ENCODE results near the gene TCP11L1. TPM values are rescaled to one million over a fixed set of nuclear protein-coding genes. Genes with fewer than 3 reads are reported as not detected.

TCP11L1 gene
- total and polyA plus RNA-seq, 9 of the 15 experiments (the other 6 are each of a cell fraction or from before 2014, with no cell fraction given) = 1.6 to 15.3 (median 5.4) TPM

DNA sequence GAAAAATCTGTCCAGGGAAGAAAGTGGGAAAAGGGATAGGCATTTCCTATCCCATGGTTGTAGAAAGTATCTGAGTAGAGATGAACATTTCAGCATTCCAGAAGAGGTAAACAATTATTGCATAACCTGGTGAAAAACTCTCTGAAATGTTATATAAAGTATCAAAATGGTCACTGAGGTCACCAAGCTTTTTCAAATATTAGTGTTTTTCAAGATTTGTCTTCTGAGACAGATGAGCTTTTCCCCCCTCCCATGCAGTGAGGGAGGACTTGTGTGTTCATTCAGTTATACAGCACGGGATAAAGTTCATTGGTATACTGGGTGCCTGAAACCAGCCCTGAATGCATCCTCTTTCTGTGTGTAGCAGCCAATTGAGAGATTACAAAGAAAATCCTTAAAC lies 25.6 kb upstream of the TCP11L1 start:
- ATAC-seq (no peak), DNase-seq (ENCODE audit: extremely low read depth in 1 of 4, low spot score in 3 of 4) (no peak), FAIRE-seq (no peak)
- 5% methylated on average over 1 of the region's 1 CpG for WGBS (ENCODE audit: insufficient coverage, low coverage, missing lambda C conversion rate)
- no peaks in the 10 kb centered on the region for H3K27me3 ChIP-seq (ENCODE audit: control insufficient read depth in 2 of 2, insufficient read depth in 2 of 2, low read length in 2 of 2)
- H3K4me1 ChIP-seq (replicated peaks in 1 of 2; ENCODE audit: control insufficient read depth in 2 of 2, insufficient read depth in 2 of 2, low read length in 2 of 2) = peaks cover 16% of the 10 kb centered on the region in 2 experiments; a peak in 4 of 5 replicates
- in situ Hi-C loops (cut with MboI) (no loop called here), intact Hi-C loops (cut with micrococcal nuclease) (no loop called here)
- H3K9me1 ChIP-seq (ENCODE audit: control insufficient read depth, insufficient read depth, low read length) = no peaks in the 10 kb centered on the region
- H3K79me2 ChIP-seq (ENCODE audit: control insufficient read depth, insufficient read depth, low read length) = peaks cover 19% of the 10 kb centered on the region
- no peak overlapping the region for H3K4me3 ChIP-seq
- CTCF ChIA-PET (ENCODE audit: low intra/inter-chr PET ratio) = no interaction called here
- no peaks in the 10 kb centered on the region for H3K36me3 ChIP-seq (ENCODE audit: control insufficient read depth, insufficient read depth, low read length)
- no peaks in the 10 kb centered on the region for H3K9me3 ChIP-seq (replicated peaks; ENCODE audit: control insufficient read depth, insufficient read depth, low read depth, low read length)
- no TSS peak for BruUV-seq (replicated peaks)
- POLR2A ChIA-PET = interaction anchor here (0.6 to 1.0 kb wide), 3 partner anchors 25 to 122 kb away, joined by 3 to 5 read pairs (median 3); partner anchors contain the start of gene TCP11L1
- H3K4me2 ChIP-seq (ENCODE audit: insufficient read depth, low read length) = no peak overlapping the region
- H3K27ac ChIP-seq (ENCODE audit: extremely low read depth, low read depth, low read length) = no peak overlapping the region
- H4K20me1 ChIP-seq (replicated peaks; ENCODE audit: control insufficient read depth, insufficient read depth, low read length) = no peaks in the 10 kb centered on the region
- no peak for TF ChIP-seq TCFL5 (CRISPR knock-in tag; conservative IDR thresholded peaks at IDR 0.05)
- TF ChIP-seq, protein P1, sequence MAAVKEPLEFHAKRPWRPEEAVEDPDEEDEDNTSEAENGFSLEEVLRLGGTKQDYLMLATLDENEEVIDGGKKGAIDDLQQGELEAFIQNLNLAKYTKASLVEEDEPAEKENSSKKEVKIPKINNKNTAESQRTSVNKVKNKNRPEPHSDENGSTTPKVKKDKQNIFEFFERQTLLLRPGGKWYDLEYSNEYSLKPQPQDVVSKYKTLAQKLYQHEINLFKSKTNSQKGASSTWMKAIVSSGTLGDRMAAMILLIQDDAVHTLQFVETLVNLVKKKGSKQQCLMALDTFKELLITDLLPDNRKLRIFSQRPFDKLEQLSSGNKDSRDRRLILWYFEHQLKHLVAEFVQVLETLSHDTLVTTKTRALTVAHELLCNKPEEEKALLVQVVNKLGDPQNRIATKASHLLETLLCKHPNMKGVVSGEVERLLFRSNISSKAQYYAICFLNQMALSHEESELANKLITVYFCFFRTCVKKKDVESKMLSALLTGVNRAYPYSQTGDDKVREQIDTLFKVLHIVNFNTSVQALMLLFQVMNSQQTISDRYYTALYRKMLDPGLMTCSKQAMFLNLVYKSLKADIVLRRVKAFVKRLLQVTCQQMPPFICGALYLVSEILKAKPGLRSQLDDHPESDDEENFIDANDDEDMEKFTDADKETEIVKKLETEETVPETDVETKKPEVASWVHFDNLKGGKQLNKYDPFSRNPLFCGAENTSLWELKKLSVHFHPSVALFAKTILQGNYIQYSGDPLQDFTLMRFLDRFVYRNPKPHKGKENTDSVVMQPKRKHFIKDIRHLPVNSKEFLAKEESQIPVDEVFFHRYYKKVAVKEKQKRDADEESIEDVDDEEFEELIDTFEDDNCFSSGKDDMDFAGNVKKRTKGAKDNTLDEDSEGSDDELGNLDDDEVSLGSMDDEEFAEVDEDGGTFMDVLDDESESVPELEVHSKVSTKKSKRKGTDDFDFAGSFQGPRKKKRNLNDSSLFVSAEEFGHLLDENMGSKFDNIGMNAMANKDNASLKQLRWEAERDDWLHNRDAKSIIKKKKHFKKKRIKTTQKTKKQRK (IDR thresholded peaks at IDR 0.05; ENCODE audit: borderline replicate concordance, low read depth, low read length) = no peak
- TF ChIP-seq CEBPB (tag; IDR thresholded peaks at IDR 0.05) = peak; percentile 35; the same call in 1 of the 2 replicates
- TF ChIP-seq, protein P2, sequence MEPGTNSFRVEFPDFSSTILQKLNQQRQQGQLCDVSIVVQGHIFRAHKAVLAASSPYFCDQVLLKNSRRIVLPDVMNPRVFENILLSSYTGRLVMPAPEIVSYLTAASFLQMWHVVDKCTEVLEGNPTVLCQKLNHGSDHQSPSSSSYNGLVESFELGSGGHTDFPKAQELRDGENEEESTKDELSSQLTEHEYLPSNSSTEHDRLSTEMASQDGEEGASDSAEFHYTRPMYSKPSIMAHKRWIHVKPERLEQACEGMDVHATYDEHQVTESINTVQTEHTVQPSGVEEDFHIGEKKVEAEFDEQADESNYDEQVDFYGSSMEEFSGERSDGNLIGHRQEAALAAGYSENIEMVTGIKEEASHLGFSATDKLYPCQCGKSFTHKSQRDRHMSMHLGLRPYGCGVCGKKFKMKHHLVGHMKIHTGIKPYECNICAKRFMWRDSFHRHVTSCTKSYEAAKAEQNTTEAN (CRISPR knock-in tag; IDR thresholded peaks at IDR 0.05) = no peak
- TF ChIP-seq, protein P3, sequence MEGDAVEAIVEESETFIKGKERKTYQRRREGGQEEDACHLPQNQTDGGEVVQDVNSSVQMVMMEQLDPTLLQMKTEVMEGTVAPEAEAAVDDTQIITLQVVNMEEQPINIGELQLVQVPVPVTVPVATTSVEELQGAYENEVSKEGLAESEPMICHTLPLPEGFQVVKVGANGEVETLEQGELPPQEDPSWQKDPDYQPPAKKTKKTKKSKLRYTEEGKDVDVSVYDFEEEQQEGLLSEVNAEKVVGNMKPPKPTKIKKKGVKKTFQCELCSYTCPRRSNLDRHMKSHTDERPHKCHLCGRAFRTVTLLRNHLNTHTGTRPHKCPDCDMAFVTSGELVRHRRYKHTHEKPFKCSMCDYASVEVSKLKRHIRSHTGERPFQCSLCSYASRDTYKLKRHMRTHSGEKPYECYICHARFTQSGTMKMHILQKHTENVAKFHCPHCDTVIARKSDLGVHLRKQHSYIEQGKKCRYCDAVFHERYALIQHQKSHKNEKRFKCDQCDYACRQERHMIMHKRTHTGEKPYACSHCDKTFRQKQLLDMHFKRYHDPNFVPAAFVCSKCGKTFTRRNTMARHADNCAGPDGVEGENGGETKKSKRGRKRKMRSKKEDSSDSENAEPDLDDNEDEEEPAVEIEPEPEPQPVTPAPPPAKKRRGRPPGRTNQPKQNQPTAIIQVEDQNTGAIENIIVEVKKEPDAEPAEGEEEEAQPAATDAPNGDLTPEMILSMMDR (IDR thresholded peaks at IDR 0.05 in 2 of 3, conservative IDR thresholded peaks at IDR 0.05 in 1 of 3; ENCODE audit: insufficient read depth in 2 of 3, low read depth in 1 of 3, low read length in 3 of 3) = no peak
- TF ChIP-seq CEBPG (CRISPR knock-in tag; IDR thresholded peaks at IDR 0.05) = no peak
- TF ChIP-seq CEBPG (tag; conservative IDR thresholded peaks at IDR 0.05 in 1 of 2, IDR thresholded peaks at IDR 0.05 in 1 of 2) = peak in 1 of 2 experiments; percentile 34; a peak in 1 of 4 replicates
- no peak overlapping the region for H2AFZ ChIP-seq (ENCODE audit: low read depth, low read length)
- H3K9ac ChIP-seq (ENCODE audit: insufficient read depth in 1 of 2, low read depth in 2 of 2, low read length in 2 of 2) = no peak overlapping the region
